Measurements from ENCODE around the gene TNFRSF25.
A peak's percentile ranks its signal among the peaks of the same experiment; 100 is the strongest.
"Not testable (repeated sequence)": the region's sequence is repeated elsewhere in the genome, so short reads cannot be mapped to it uniquely, and the experiment has no call there.

The TNFRSF25 gene

GRCh38 chr1:6496365-6496721 is 30.4 kb upstream of the TNFRSF25 start:
- no peak overlapping the region for H2BK120ac ChIP-seq (ENCODE audit: low read depth, low read length)
- H2BK15ac ChIP-seq (replicated peaks; ENCODE audit: low read depth) = no peak overlapping the region
- no peak overlapping the region for H2BK5ac ChIP-seq (ENCODE audit: low read length)
- H3K4me1 ChIP-seq (ENCODE audit: control insufficient read depth, low read depth, low read length) = no peaks in the 10 kb centered on the region
- no peaks in the 10 kb centered on the region for H3K36me3 ChIP-seq (ENCODE audit: control insufficient read depth, insufficient read depth, low read length)
- no peak overlapping the region for H3K4me3 ChIP-seq (ENCODE audit: low read length)
- WGBS (ENCODE audit: extremely low coverage, insufficient coverage, low lambda C conversion rate) = no CpG with 5 or more reads among the region's 13 CpGs
- H3K4me2 ChIP-seq (ENCODE audit: low read length) = no peak overlapping the region
- no peaks in the 10 kb centered on the region for H3K27me3 ChIP-seq (ENCODE audit: insufficient read depth, low read length, poor library complexity)
- H3K4ac ChIP-seq (ENCODE audit: low read depth, low read length) = no peak overlapping the region
- H3K79me2 ChIP-seq (ENCODE audit: control insufficient read depth, insufficient read depth, low read length) = no peaks in the 10 kb centered on the region
- H3K27ac ChIP-seq (ENCODE audit: low read depth, low read length) = no peak overlapping the region
- H4K8ac ChIP-seq (ENCODE audit: low read depth, low read length) = no peak overlapping the region
- H3K23ac ChIP-seq (ENCODE audit: low read length) = no peak overlapping the region
- H3K9ac ChIP-seq (ENCODE audit: low read length) = peak overlapping the region; percentile 67
- no peak overlapping the region for H4K5ac ChIP-seq (ENCODE audit: low read length)
- H3K79me1 ChIP-seq (ENCODE audit: low read length) = no peaks in the 10 kb centered on the region
- no peak overlapping the region for H3K18ac ChIP-seq (ENCODE audit: low read length)
- peak overlapping the region; percentile 20 for H3K56ac ChIP-seq (ENCODE audit: low read length)
- H2AK5ac ChIP-seq (ENCODE audit: low read length) = no peak overlapping the region
- no peak for DNase-seq

GRCh38 chr1:6495540-6496364 is 29.8 kb upstream of the TNFRSF25 start:
- H3K79me1 ChIP-seq (ENCODE audit: low read length) = no peaks in the 10 kb centered on the region
- no peak overlapping the region for H2AK5ac ChIP-seq (ENCODE audit: low read length)
- no peak overlapping the region for H3K23ac ChIP-seq (ENCODE audit: low read length)
- no peaks in the 10 kb centered on the region for H3K36me3 ChIP-seq (ENCODE audit: control insufficient read depth, insufficient read depth, low read length)
- no peak overlapping the region for H3K27ac ChIP-seq (ENCODE audit: low read depth, low read length)
- H3K18ac ChIP-seq (ENCODE audit: low read length) = no peak overlapping the region
- no peak overlapping the region for H2BK120ac ChIP-seq (ENCODE audit: low read depth, low read length)
- WGBS (ENCODE audit: extremely low coverage, insufficient coverage, low lambda C conversion rate) = no CpG with 5 or more reads among the region's 14 CpGs
- H4K8ac ChIP-seq (ENCODE audit: low read depth, low read length) = no peak overlapping the region
- no peak overlapping the region for H3K9ac ChIP-seq (ENCODE audit: low read length)
- H3K4me1 ChIP-seq (ENCODE audit: control insufficient read depth, low read depth, low read length) = peaks cover 2% of the 10 kb centered on the region
- no peak overlapping the region for H3K4ac ChIP-seq (ENCODE audit: low read depth, low read length)
- H3K4me3 ChIP-seq (ENCODE audit: low read length) = no peak overlapping the region
- H4K5ac ChIP-seq (ENCODE audit: low read length) = no peak overlapping the region
- H3K56ac ChIP-seq (ENCODE audit: low read length) = no peak overlapping the region
- no peak for DNase-seq
- no peaks in the 10 kb centered on the region for H3K27me3 ChIP-seq (ENCODE audit: insufficient read depth, low read length, poor library complexity)
- H2BK15ac ChIP-seq (replicated peaks; ENCODE audit: low read depth) = no peak overlapping the region
- H2BK5ac ChIP-seq (ENCODE audit: low read length) = no peak overlapping the region
- no peak overlapping the region for H3K4me2 ChIP-seq (ENCODE audit: low read length)
- no peaks in the 10 kb centered on the region for H3K79me2 ChIP-seq (ENCODE audit: control insufficient read depth, insufficient read depth, low read length)

GRCh38 chr1:6495041-6495441 is 29.1 kb upstream of the TNFRSF25 start:
- Histone ChIP-seq H3K23ac (ENCODE audit: low read length) (no peak overlapping the region), H2BK120ac (ENCODE audit: low read depth, low read length) (no peak overlapping the region), H2AK5ac (ENCODE audit: low read length) (no peak overlapping the region), H3K27ac (ENCODE audit: low read depth, low read length) (no peak overlapping the region), H3K18ac (ENCODE audit: low read length) (no peak overlapping the region), H3K4ac (ENCODE audit: low read depth, low read length) (no peak overlapping the region), H3K4me1 (ENCODE audit: control insufficient read depth, low read depth, low read length) (peaks cover 2% of the 10 kb centered on the region), H3K4me3 (ENCODE audit: low read length) (no peak overlapping the region), H4K5ac (ENCODE audit: low read length) (no peak overlapping the region), H3K27me3 (ENCODE audit: insufficient read depth, low read length, poor library complexity) (no peaks in the 10 kb centered on the region), H3K4me2 (ENCODE audit: low read length) (no peak overlapping the region), H2BK15ac (replicated peaks; ENCODE audit: low read depth) (no peak overlapping the region), H4K8ac (ENCODE audit: low read depth, low read length) (no peak overlapping the region), H3K79me1 (ENCODE audit: low read length) (no peaks in the 10 kb centered on the region), H3K9ac (ENCODE audit: low read length) (no peak overlapping the region), H3K36me3 (ENCODE audit: control insufficient read depth, insufficient read depth, low read length) (no peaks in the 10 kb centered on the region), H3K56ac (ENCODE audit: low read length) (no peak overlapping the region), H2BK5ac (ENCODE audit: low read length) (no peak overlapping the region), H3K79me2 (ENCODE audit: control insufficient read depth, insufficient read depth, low read length) (no peaks in the 10 kb centered on the region)
- no CpG with 5 or more reads among the region's 13 CpGs for WGBS (ENCODE audit: extremely low coverage, insufficient coverage, low lambda C conversion rate)
- no peak for DNase-seq

GRCh38 chr1:6494627-6495026 is 28.7 kb upstream of the TNFRSF25 start:
- H3K23ac ChIP-seq (ENCODE audit: low read length) = no peak overlapping the region

GRCh38 chr1:6493834-6494223 is 27.9 kb upstream of the TNFRSF25 start:
- WGBS (ENCODE audit: extremely low coverage, insufficient coverage, low lambda C conversion rate) = no CpG with 5 or more reads among the region's 4 CpGs
- H3K56ac ChIP-seq (ENCODE audit: low read length); H4K8ac ChIP-seq (ENCODE audit: low read depth, low read length); H3K79me1 ChIP-seq (ENCODE audit: low read length); H3K27me3 ChIP-seq (ENCODE audit: insufficient read depth, low read length, poor library complexity); H2BK15ac ChIP-seq (replicated peaks; ENCODE audit: low read depth); H3K27ac ChIP-seq (ENCODE audit: low read depth, low read length); H3K79me2 ChIP-seq (ENCODE audit: control insufficient read depth, insufficient read depth, low read length); H3K4me1 ChIP-seq (ENCODE audit: control insufficient read depth, low read depth, low read length); H3K18ac ChIP-seq (ENCODE audit: low read length); DNase-seq; H2AK5ac ChIP-seq (ENCODE audit: low read length); H3K36me3 ChIP-seq (ENCODE audit: control insufficient read depth, insufficient read depth, low read length); H3K4me2 ChIP-seq (ENCODE audit: low read length); H3K4ac ChIP-seq (ENCODE audit: low read depth, low read length); H2BK5ac ChIP-seq (ENCODE audit: low read length); H2BK120ac ChIP-seq (ENCODE audit: low read depth, low read length); H4K5ac ChIP-seq (ENCODE audit: low read length); H3K4me3 ChIP-seq (ENCODE audit: low read length); H3K9ac ChIP-seq (ENCODE audit: low read length); H3K23ac ChIP-seq (ENCODE audit: low read length): not testable (repeated sequence)

More at GRCh38 chr1:6494627-6495026, 28.7 kb upstream of the TNFRSF25 start:
- no peak overlapping the region for H3K27ac ChIP-seq (ENCODE audit: low read depth, low read length)
- H4K5ac ChIP-seq (ENCODE audit: low read length) = no peak overlapping the region
- H3K4me3 ChIP-seq (ENCODE audit: low read length) = no peak overlapping the region
- no peak for DNase-seq
- WGBS (ENCODE audit: extremely low coverage, insufficient coverage, low lambda C conversion rate) = no CpG with 5 or more reads among the region's 4 CpGs
- H4K8ac ChIP-seq (ENCODE audit: low read depth, low read length) = no peak overlapping the region
- no peak overlapping the region for H3K18ac ChIP-seq (ENCODE audit: low read length)
- no peak overlapping the region for H3K56ac ChIP-seq (ENCODE audit: low read length)
- no peak overlapping the region for H2BK120ac ChIP-seq (ENCODE audit: low read depth, low read length)
- H3K79me1 ChIP-seq (ENCODE audit: low read length) = no peaks in the 10 kb centered on the region
- H3K9ac ChIP-seq (ENCODE audit: low read length) = no peak overlapping the region
- H3K4me2 ChIP-seq (ENCODE audit: low read length) = no peak overlapping the region
- H2AK5ac ChIP-seq (ENCODE audit: low read length) = no peak overlapping the region
- H3K27me3 ChIP-seq (ENCODE audit: insufficient read depth, low read length, poor library complexity) = no peaks in the 10 kb centered on the region
- no peaks in the 10 kb centered on the region for H3K79me2 ChIP-seq (ENCODE audit: control insufficient read depth, insufficient read depth, low read length)
- H3K4me1 ChIP-seq (ENCODE audit: control insufficient read depth, low read depth, low read length) = peaks cover 2% of the 10 kb centered on the region
- no peak overlapping the region for H2BK15ac ChIP-seq (replicated peaks; ENCODE audit: low read depth)
- no peak overlapping the region for H2BK5ac ChIP-seq (ENCODE audit: low read length)
- H3K36me3 ChIP-seq (ENCODE audit: control insufficient read depth, insufficient read depth, low read length) = no peaks in the 10 kb centered on the region
- no peak overlapping the region for H3K4ac ChIP-seq (ENCODE audit: low read depth, low read length)

GRCh38 chr1:6491966-6492365 is 26.0 kb upstream of the TNFRSF25 start:
- Histone ChIP-seq H3K4me1 (ENCODE audit: control insufficient read depth, low read depth, low read length) (peaks cover 2% of the 10 kb centered on the region), H3K79me1 (ENCODE audit: low read length) (no peaks in the 10 kb centered on the region), H4K8ac (ENCODE audit: low read depth, low read length) (no peak overlapping the region), H3K4me3 (ENCODE audit: low read length) (no peak overlapping the region), H3K18ac (ENCODE audit: low read length) (no peak overlapping the region), H3K56ac (ENCODE audit: low read length) (peak overlapping the region; percentile 96), H3K36me3 (ENCODE audit: control insufficient read depth, insufficient read depth, low read length) (no peaks in the 10 kb centered on the region), H3K4ac (ENCODE audit: low read depth, low read length) (peak overlapping the region; percentile 44), H2BK120ac (ENCODE audit: low read depth, low read length) (no peak overlapping the region), H3K23ac (ENCODE audit: low read length) (no peak overlapping the region), H3K79me2 (ENCODE audit: control insufficient read depth, insufficient read depth, low read length) (no peaks in the 10 kb centered on the region), H3K27me3 (ENCODE audit: insufficient read depth, low read length, poor library complexity) (no peaks in the 10 kb centered on the region), H2BK5ac (ENCODE audit: low read length) (no peak overlapping the region), H3K4me2 (ENCODE audit: low read length) (no peak overlapping the region), H3K9ac (ENCODE audit: low read length) (peak overlapping the region; percentile 16), H2BK15ac (replicated peaks; ENCODE audit: low read depth) (no peak overlapping the region), H4K5ac (ENCODE audit: low read length) (no peak overlapping the region), H3K27ac (ENCODE audit: low read depth, low read length) (no peak overlapping the region), H2AK5ac (ENCODE audit: low read length) (no peak overlapping the region)
- no peak for DNase-seq
- WGBS (ENCODE audit: extremely low coverage, insufficient coverage, low lambda C conversion rate) = no CpG with 5 or more reads among the region's 10 CpGs

Measured in mesendoderm (in vitro differentiated cells).